Endodermal cell (in vitro differentiated cells): Measurements from ENCODE around the gene TSC1. TPM values are rescaled to one million over a fixed set of nuclear protein-coding genes. Genes with fewer than 3 reads are reported as not detected.

ENCODE experiments used
- DNase-seq: peaks from one replicate; pipeline ENCODE4 v3.0.0-alpha.2; 2017
- H3K27ac ChIP-seq: 2 replicates; pipeline ENCODE4 v1.5.1; 2013; ENCODE audit warnings: mild to moderate bottlenecking, low read depth, low read length, moderate library complexity
- H3K27me3 ChIP-seq: 2 replicates; pipeline ENCODE4 v1.6.1; 2013; ENCODE audit warnings: mild to moderate bottlenecking, low read length, moderate library complexity; ENCODE audit not compliant: insufficient read depth, control insufficient read depth, poor library complexity, severe bottlenecking
- H3K36me3 ChIP-seq: 2 replicates; pipeline ENCODE4 v1.7.0; 2013; ENCODE audit warnings: mild to moderate bottlenecking, low read length, moderate library complexity; ENCODE audit not compliant: control insufficient read depth, insufficient read depth
- H3K4me1 ChIP-seq: one replicate; pipeline ENCODE4 v1.7.0; 2013; ENCODE audit warnings: low read length; ENCODE audit not compliant: control insufficient read depth, insufficient read depth
- H3K4me3 ChIP-seq: 2 replicates; pipeline ENCODE4 v1.5.1; 2013; ENCODE audit warnings: mild to moderate bottlenecking, low read length, moderate library complexity
- H3K9ac ChIP-seq: 2 replicates; pipeline ENCODE4 v1.6.1; 2013; ENCODE audit warnings: mild to moderate bottlenecking, low read length, moderate library complexity; ENCODE audit not compliant: poor library complexity, severe bottlenecking; ENCODE audit errors: extremely low read depth
- H3K9me3 ChIP-seq: 2 replicates; pipeline ENCODE4 v1.6.1; 2013; ENCODE audit warnings: mild to moderate bottlenecking, low read length, moderate library complexity; ENCODE audit not compliant: control insufficient read depth
- H3K27ac Mint-ChIP-seq: 2 replicates; pipeline ENCODE4 v1.8.0; 2020; ENCODE audit warnings: mixed read lengths
- H3K27me3 Mint-ChIP-seq: 2 replicates; pipeline ENCODE4 v1.8.0; 2021; ENCODE audit warnings: mild to moderate bottlenecking, mixed read lengths; ENCODE audit not compliant: insufficient read depth
- H3K36me3 Mint-ChIP-seq: 2 replicates; pipeline ENCODE4 v1.8.0; 2020; ENCODE audit warnings: low read depth, mixed read lengths
- H3K4me1 Mint-ChIP-seq: 2 replicates; pipeline ENCODE4 v1.8.0; 2020; ENCODE audit warnings: mixed read lengths
- H3K4me3 Mint-ChIP-seq: 2 replicates; pipeline ENCODE4 v1.8.0; 2020; ENCODE audit warnings: mild to moderate bottlenecking, moderate library complexity, mixed read lengths
- H3K9me3 Mint-ChIP-seq: 2 replicates; pipeline ENCODE4 v1.8.0; 2020; ENCODE audit warnings: mild to moderate bottlenecking, mixed read lengths
- CTCF ChIP-seq: fragments of 200-600 bp; sonication (generic); conservative IDR thresholded peaks from 2 replicates; pipeline ENCODE4 v1.5.0; 2021; ENCODE audit warnings: antibody characterized with exemption, mild to moderate bottlenecking
- WGBS, 2 experiments: methylation state at CpG; one replicate each; pipeline versions ENCODE4 v1.1.5 to v1.1.7; 2013; ENCODE audit warnings: missing lambda C conversion rate in 2 of 2, mixed read lengths in 1 of 2; ENCODE audit not compliant: insufficient coverage in 1 of 2, insufficient read length in 1 of 2; 5-methylcytosine and 5-hydroxymethylcytosine counted together
- total RNA-seq, 2 donors: library from RNA; stranded (reverse); fragmentation: NEBNext Ultra II Directional in 1 of 2; extraction: Animal tissue kit (Norgen Biotek cat#: 25700) in 1 of 2; gene quantifications; 2 replicates in 1 of 2; 3 replicates in 1 of 2; pipeline ENCODE4 v1.2.1, GENCODE V29; 2021

The TSC1 gene
- total RNA-seq, 2 donors from 2014 or later: 67.8 to 72.9 TPM

- Histone ChIP-seq H3K27me3 (peaks cover 39% of the 10 kb centered on the region), H3K4me3 (no peak overlapping the region), H3K4me1 (no peaks in the 10 kb centered on the region), H3K9me3 (no peaks in the 10 kb centered on the region), H3K9ac (no peak overlapping the region), H3K27ac (no peak overlapping the region), H3K36me3 (no peaks in the 10 kb centered on the region)
- no peak for DNase-seq
- Mint-ChIP-seq H3K27me3 (peaks cover 34% of the 10 kb centered on the region), H3K27ac (no peak overlapping the region), H3K4me1 (peaks cover 15% of the 10 kb centered on the region), H3K36me3 (no peaks in the 10 kb centered on the region), H3K4me3 (no peak overlapping the region), H3K9me3 (no peaks in the 10 kb centered on the region)
- TF ChIP-seq CTCF: no peak
- 20 to 50% methylated on average over 1 to 2 of the region's 2 CpGs for WGBS, 2 experiments
Measured at GRCh38 chr9:132978112-132978450, 33.7 kb upstream of the TSC1 start.

GRCh38 chr9:132976571-132976970, 32.2 kb upstream of the TSC1 start:
- no peak for TF ChIP-seq CTCF
- Mint-ChIP-seq H3K27me3 (peaks cover 38% of the 10 kb centered on the region), H3K27ac (no peak overlapping the region), H3K9me3 (no peaks in the 10 kb centered on the region), H3K4me3 (no peak overlapping the region), H3K4me1 (peaks cover 15% of the 10 kb centered on the region), H3K36me3 (no peaks in the 10 kb centered on the region)
- DNase-seq: no peak
- no peaks in the 10 kb centered on the region for H3K4me1 ChIP-seq
- no peak overlapping the region for H3K9ac ChIP-seq
- H3K27me3 ChIP-seq: peaks cover 39% of the 10 kb centered on the region
- WGBS, 2 experiments: 92 to 97% methylated on average over 2 to 3 of the region's 3 CpGs
- no peak overlapping the region for H3K4me3 ChIP-seq
- no peaks in the 10 kb centered on the region for H3K36me3 ChIP-seq
- no peaks in the 10 kb centered on the region for H3K9me3 ChIP-seq
- H3K27ac ChIP-seq: no peak overlapping the region

GRCh38 chr9:132975961-132976360, 31.5 kb upstream of the TSC1 start:
- no peak overlapping the region for H3K27ac ChIP-seq
- Mint-ChIP-seq H3K9me3 (no peaks in the 10 kb centered on the region), H3K36me3 (no peaks in the 10 kb centered on the region), H3K4me1 (peaks cover 11% of the 10 kb centered on the region), H3K27ac (no peak overlapping the region), H3K4me3 (no peak overlapping the region), H3K27me3 (peaks cover 38% of the 10 kb centered on the region)
- H3K9me3 ChIP-seq: no peaks in the 10 kb centered on the region
- H3K4me1 ChIP-seq: no peaks in the 10 kb centered on the region
- peaks cover 39% of the 10 kb centered on the region for H3K27me3 ChIP-seq
- no peak for DNase-seq
- TF ChIP-seq CTCF: no peak
- H3K36me3 ChIP-seq: no peaks in the 10 kb centered on the region
- 79 to 82% methylated on average over 5 to 6 of the region's 6 CpGs for WGBS, 2 experiments
- no peak overlapping the region for H3K9ac ChIP-seq
- no peak overlapping the region for H3K4me3 ChIP-seq
